ENCODE data around the gene XRCC1. TPM values are rescaled to one million over a fixed set of nuclear protein-coding genes. Genes with fewer than 3 reads are reported as not detected.

XRCC1 gene
- total RNA-seq, 1 experiment from 2014 or later = 23.4 TPM

GRCh38 chr19:43595999-43596841, 20.9 kb upstream of the XRCC1 start, which contains the start of the genes IRGQ and ZNF576:
Gene IRGQ, minus strand, starts transcription at chr19:43596134. Its CDS starts 796 bp downstream, at chr19:43595338.
Gene ZNF576, plus strand, starts transcription at chr19:43596595. Its CDS starts 514 bp downstream, at chr19:43597109.
- TF ChIP-seq EZH2phosphoT487 (IDR thresholded peaks at IDR 0.05; ENCODE audit: borderline replicate concordance, low read length) (no peak), EZH2 (IDR thresholded peaks at IDR 0.05; ENCODE audit: low read length, unreplicated experiment) (no peak), CTCF (conservative IDR thresholded peaks at IDR 0.05; ENCODE audit: low read depth, low read length) (no peak)
- H3K4me2 ChIP-seq (ENCODE audit: low read length) = peak within 1 kb of the TSS; percentile 93
- H3K9me3 ChIP-seq (ENCODE audit: low read length) = no peaks in the 10 kb centered on the region
- no peaks in the 10 kb centered on the region for H4K20me1 ChIP-seq (ENCODE audit: low read length)
- H3K27ac ChIP-seq (ENCODE audit: low read length) = peak within 1 kb of the TSS; percentile 80
- POLR2A ChIA-PET (ENCODE audit: unreplicated experiment) = interaction anchor here (0.5 to 1.1 kb wide), 2 partner anchors 41 to 72 kb away, joined by 3 to 6 read pairs; no protein-coding TSS in a partner anchor
- BruUV-seq (replicated peaks) = TSS peak; percentile 64
- peak within 1 kb of the TSS; percentile 78 for H3K4me3 ChIP-seq (ENCODE audit: low read length)
- intact Hi-C loops (cut with micrococcal nuclease) = loop anchor here (1.0 to 2.0 kb wide), 2 partner anchors 21 to 61 kb away; partner anchors contain the start of genes PINLYP and XRCC1
- H3F3A ChIP-seq (ENCODE audit: low read length, unreplicated experiment) = no peaks in the 10 kb centered on the region
- peaks cover 14% of the 10 kb centered on the region for H3K4me1 ChIP-seq (ENCODE audit: insufficient read depth, low read length)
- peaks cover 47% of the 10 kb centered on the region for H3K79me2 ChIP-seq (ENCODE audit: low read length)
- no peaks in the 10 kb centered on the region; the same call in 1 of the 2 replicates for H3K36me3 ChIP-seq (ENCODE audit: low read depth, low read length)
- H3K9ac ChIP-seq (ENCODE audit: low read length) = peak within 1 kb of the TSS; percentile 86
- peak within 1 kb of the TSS; percentile 88 for H2AFZ ChIP-seq (ENCODE audit: low read length)
- CTCF ChIA-PET = interaction anchor here (0.5 kb wide), 1 partner anchor 130 kb away, joined by 3 read pairs; no protein-coding TSS in a partner anchor
- H3K9me2 ChIP-seq (replicated peaks; ENCODE audit: low read length) = no peaks in the 10 kb centered on the region
- DNase-seq = peak; percentile 99
- H3K27me3 ChIP-seq (ENCODE audit: low read length) = no peaks in the 10 kb centered on the region
- peak; percentile 75 for ATAC-seq

GRCh38 chr19:43595605-43595998, 20.3 kb upstream of the XRCC1 start:
- H3K27ac ChIP-seq (ENCODE audit: low read length) = peak overlapping the region; percentile 10; the same call in 1 of the 2 replicates
- intact Hi-C loops (cut with micrococcal nuclease) = loop anchor here (2.0 kb wide), 1 partner anchor 61 kb away; no protein-coding TSS in a partner anchor
- H3K4me2 ChIP-seq (ENCODE audit: low read length) = peak overlapping the region; percentile 93
- ChIA-PET POLR2A (ENCODE audit: unreplicated experiment) (interaction anchor here (0.5 to 1.1 kb wide), 2 partner anchors 42 to 73 kb away, joined by 3 to 6 read pairs; no protein-coding TSS in a partner anchor), CTCF (interaction anchor here (0.5 kb wide), 1 partner anchor 131 kb away, joined by 3 read pairs; no protein-coding TSS in a partner anchor)
- H3K79me2 ChIP-seq (ENCODE audit: low read length) = peaks cover 47% of the 10 kb centered on the region
- no peaks in the 10 kb centered on the region for H3F3A ChIP-seq (ENCODE audit: low read length, unreplicated experiment)
- TSS peak; percentile 84 for BruUV-seq (replicated peaks)
- DNase-seq (no peak), ATAC-seq (peak; percentile 10; the same call in 1 of the 2 replicates)
- peaks cover 14% of the 10 kb centered on the region for H3K4me1 ChIP-seq (ENCODE audit: insufficient read depth, low read length)
- no peaks in the 10 kb centered on the region; the same call in 1 of the 2 replicates for H3K36me3 ChIP-seq (ENCODE audit: low read depth, low read length)
- TF ChIP-seq EZH2phosphoT487 (IDR thresholded peaks at IDR 0.05; ENCODE audit: borderline replicate concordance, low read length) (no peak), EZH2 (IDR thresholded peaks at IDR 0.05; ENCODE audit: low read length, unreplicated experiment) (no peak), CTCF (conservative IDR thresholded peaks at IDR 0.05; ENCODE audit: low read depth, low read length) (no peak)
- H3K9ac ChIP-seq (ENCODE audit: low read length) = peak overlapping the region; percentile 81
- peak overlapping the region; percentile 78 for H3K4me3 ChIP-seq (ENCODE audit: low read length)
- no peaks in the 10 kb centered on the region for H4K20me1 ChIP-seq (ENCODE audit: low read length)
- H3K9me2 ChIP-seq (replicated peaks; ENCODE audit: low read length) = no peaks in the 10 kb centered on the region
- H2AFZ ChIP-seq (ENCODE audit: low read length) = peak overlapping the region; percentile 88
- no peaks in the 10 kb centered on the region for H3K9me3 ChIP-seq (ENCODE audit: low read length)
- no peaks in the 10 kb centered on the region for H3K27me3 ChIP-seq (ENCODE audit: low read length)
